ENCODE results near the gene NT5M. TPM values are rescaled to one million over a fixed set of nuclear protein-coding genes. Genes with fewer than 3 reads are reported as not detected.

NT5M gene
- polyA plus RNA-seq, 2 of the 4 experiments (the other 2 are of a cell fraction), result 5.3 to 5.9 TPM

DNA sequence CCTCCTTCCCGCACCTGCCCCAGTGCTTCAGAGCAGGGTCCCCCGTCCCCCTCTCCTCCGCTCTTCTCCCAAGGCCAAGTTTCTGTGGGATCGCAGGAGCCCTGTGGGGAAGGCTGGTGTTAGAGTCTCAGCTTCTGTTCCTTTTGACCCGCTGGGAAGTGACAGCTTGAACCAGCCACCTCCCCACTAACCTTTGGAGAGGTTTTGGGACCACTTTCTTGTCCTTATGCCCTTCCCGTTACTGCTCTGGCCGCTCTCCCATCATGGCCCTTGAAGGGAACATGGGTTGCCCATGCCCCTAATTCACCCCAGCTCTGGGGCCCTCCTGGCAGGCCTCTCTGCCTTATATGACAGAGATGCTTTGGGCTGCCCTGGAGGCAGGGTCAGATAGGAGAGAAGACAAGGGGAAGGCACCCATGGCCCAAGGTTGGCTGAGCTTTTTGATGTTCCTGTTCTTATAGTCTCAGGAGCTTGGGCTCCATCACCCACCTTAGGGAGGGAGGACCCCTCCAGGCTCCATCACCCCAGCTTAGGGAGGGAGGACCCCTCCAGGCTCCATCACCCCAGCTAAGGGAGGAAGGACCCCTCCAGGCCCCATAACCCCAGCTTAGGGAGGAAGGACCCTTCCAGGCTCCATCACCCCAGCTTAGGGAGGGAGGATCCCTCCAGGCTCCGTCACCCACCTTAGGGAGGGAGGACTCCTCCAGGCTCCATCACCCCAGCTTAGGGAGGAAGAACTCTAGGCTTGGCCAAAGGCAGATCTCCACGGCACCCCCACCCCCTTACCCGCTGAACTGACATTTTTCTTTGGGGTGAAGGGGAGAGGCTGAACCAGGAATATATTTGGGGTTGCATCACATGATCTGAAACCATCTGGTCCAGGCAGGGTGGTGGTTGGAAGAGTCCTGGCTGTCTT lies 45.0 kb downstream of the NT5M start (continued):
- TF ChIP-seq ATOH8 (CRISPR knock-in tag; IDR thresholded peaks at IDR 0.05; ENCODE audit: low read depth) (no peak), HOXA7 (CRISPR knock-in tag; IDR thresholded peaks at IDR 0.05) (no peak)

DNA sequence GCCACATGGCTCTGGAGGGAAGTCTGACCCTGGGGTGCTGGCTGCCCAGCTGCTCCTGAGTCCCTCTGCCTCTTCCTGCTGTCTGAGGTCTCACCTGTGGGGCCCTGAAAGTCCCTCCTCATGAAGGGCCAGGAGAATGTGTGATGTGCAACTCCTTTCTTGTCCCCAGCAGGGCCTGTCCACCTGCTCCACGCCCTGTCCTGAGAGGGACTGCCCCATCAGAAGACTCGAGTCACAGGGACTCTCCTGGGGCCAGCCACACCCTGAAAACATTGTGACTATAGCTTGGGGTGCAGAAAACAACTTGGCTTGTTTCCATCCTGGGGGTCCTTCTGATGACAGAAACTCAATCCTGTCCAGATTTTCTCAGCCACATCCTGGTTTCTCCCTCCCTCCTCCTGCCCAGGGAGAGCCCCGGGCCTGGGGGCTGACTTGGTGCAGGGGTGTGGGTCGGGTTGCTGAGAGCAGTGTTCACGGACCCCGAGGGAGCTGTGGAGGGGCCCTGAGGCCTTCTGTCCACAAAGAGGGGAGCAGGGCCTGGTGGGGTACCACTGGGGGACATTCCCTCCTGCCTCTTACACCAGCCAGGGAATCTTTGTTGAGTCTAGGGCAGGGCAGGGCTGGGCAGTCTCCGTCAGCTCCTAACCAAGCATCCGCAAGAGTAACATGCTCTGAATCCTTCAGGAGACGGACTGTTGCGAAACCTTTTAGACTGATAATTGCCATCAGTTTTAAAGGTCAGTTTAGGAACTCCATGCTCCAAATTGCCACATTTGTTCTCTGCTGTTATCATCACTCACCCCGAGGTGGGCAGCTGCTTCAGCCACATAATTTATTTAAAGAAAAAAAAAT lies 45.9 kb downstream of the NT5M start:
- ATAC-seq, result no peak
- FAIRE-seq, result no peak
- POLR2A ChIA-PET, result no interaction called here

DNA sequence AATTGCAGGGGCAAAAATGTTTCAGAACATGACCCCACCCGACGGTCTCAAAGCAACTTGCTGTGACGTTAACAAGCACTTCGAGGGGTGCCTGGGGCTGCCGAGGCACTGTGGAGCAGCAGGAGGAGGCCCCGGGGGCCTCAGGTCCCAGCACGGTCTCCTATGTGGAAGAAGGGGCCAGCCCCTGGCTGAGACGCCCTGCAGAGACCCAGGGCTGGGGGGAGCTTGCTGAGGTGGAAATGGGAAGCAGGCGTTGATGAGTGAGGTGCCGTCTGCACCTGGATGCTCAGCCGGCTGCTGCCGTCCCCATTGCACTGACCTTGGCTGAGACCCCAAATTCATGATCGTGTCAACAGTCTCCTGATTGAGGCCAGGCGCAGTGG lies 46.5 kb downstream of the NT5M start:
- WGBS (ENCODE audit: missing lambda C conversion rate), result 77% methylated on average over 14 of the region's 14 CpGs
- TF ChIP-seq SREBF2 (IDR thresholded peaks at IDR 0.05) (no peak), NFE2L2 (conservative IDR thresholded peaks at IDR 0.05; ENCODE audit: low read length) (no peak), USF2 (IDR thresholded peaks at IDR 0.05) (no peak), EHF (CRISPR knock-in tag; IDR thresholded peaks at IDR 0.05) (no peak), ZNF302 (CRISPR knock-in tag; IDR thresholded peaks at IDR 0.05) (no peak), ZFP36 (IDR thresholded peaks at IDR 0.05; ENCODE audit: borderline replicate concordance, partially characterized antibody) (no peak)
- FAIRE-seq (no peak), DNase-seq (ENCODE audit: low read depth in 1 of 2, low spot score in 1 of 2) (no peak), ATAC-seq (no peak)
- no peak overlapping the region for H3K4me3 ChIP-seq
- ChIA-PET POLR2A (interaction anchor here (0.7 kb wide), 1 partner anchor 147 kb away, joined by 3 read pairs; the partner anchor contains the start of gene RASD1), CTCF (interaction anchor here (0.5 to 18.2 kb wide), 11 partner anchors 14 to 782 kb away, joined by 3 to 365 read pairs (median 3); partner anchors contain the start of gene RASD1)
- no peak overlapping the region for H3K4me2 ChIP-seq
- 0 out of 3 replicates have a peak, but pooled peaks cover 4% of the 10 kb centered on the region for H3K4me1 ChIP-seq
- no peaks in the 10 kb centered on the region for H3K9me3 ChIP-seq
- 0 out of 6 replicates have a peak overlapping the region, but pooled peaks of 1 of the 2 experiments have one; percentile 2 for H3K27ac ChIP-seq

More for the DNA sequence above, 45.9 kb downstream of the NT5M start:
- Histone ChIP-seq H3K27ac (no peak overlapping the region), H3K4me2 (no peak overlapping the region), H3K4me1 (0 out of 3 replicates have a peak, but pooled peaks cover 4% of the 10 kb centered on the region), H3K9me3 (no peaks in the 10 kb centered on the region), H3K4me3 (no peak overlapping the region)
- TF ChIP-seq CEBPB (IDR thresholded peaks at IDR 0.05), result peak; percentile 57 to 82; a peak in 3 of 4 replicates
- no peak for TF ChIP-seq RAD21 (conservative IDR thresholded peaks at IDR 0.05 in 1 of 2, IDR thresholded peaks at IDR 0.05 in 1 of 2)
- DNase-seq (ENCODE audit: low read depth in 1 of 2, low spot score in 1 of 2), result no peak
- 46% methylated on average over 11 of the region's 11 CpGs for WGBS (ENCODE audit: missing lambda C conversion rate)
- CTCF ChIA-PET, result interaction anchor here (0.5 to 10.6 kb wide), 9 partner anchors 13 to 783 kb away, joined by 3 to 236 read pairs (median 3); partner anchors contain the start of gene RASD1

DNA sequence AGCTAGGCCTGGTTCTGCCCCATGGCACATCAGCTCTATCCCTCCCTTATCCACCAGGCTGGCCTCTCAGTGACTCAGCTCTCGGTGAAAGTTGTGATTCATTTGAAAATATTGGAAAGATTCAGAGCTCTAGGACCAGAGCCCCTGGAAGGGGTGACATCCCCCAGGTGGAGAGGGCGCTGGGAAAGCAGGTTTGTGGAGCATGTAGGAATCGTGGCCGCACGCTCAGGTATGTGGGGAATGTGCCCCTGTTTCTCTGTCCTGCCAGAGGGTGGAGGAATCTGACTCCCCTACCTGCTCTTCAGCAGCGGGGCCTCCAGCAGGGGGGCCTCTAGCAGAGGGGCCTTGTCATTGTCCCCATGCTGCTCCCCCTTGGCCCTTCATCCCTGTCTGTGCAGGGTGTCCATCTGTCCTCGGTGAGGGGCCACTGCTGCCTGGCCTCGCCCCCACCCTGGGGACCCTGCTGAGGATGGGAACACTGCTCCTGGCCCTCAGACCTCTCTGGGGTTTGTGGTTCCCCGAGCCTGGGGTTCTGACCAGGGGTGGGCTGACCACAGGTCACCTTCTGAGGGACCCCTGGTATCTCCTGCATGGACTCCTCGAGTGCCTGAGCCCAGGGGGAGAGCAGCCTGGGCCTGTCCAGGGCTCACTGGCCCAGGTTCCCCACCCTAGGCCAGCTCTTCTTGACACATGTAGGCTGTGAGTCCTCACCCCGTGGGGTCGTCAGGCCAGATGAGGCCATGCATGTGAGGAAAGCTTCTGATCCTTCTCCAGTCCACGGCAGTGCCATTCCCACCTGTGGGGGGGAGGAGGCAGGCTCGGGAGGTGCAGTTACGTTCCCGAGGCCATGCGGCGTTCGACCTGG lies 47.5 kb downstream of the NT5M start:
- DNase-seq (ENCODE audit: low read depth in 1 of 2, low spot score in 1 of 2) (peak in 1 of 2 experiments; percentile 55), FAIRE-seq (no peak), ATAC-seq (peak; percentile 31 to 40; a peak in 3 of 6 replicates)
- Histone ChIP-seq H3K9me3 (no peaks in the 10 kb centered on the region), H3K4me2 (no peak overlapping the region), H3K4me1 (0 out of 3 replicates have a peak, but pooled peaks cover 4% of the 10 kb centered on the region), H3K27ac (peak overlapping the region in 1 of 2 experiments; percentile 2; a peak in 1 of 6 replicates), H3K4me3 (no peak overlapping the region)
- 77% methylated on average over 18 of the region's 19 CpGs for WGBS (ENCODE audit: missing lambda C conversion rate)
- CTCF ChIA-PET, result interaction anchor here (0.7 to 18.2 kb wide), 7 partner anchors 15 to 322 kb away, joined by 3 to 365 read pairs (median 3); no protein-coding TSS in a partner anchor
- POLR2A ChIA-PET, result interaction anchor here (0.7 kb wide), 1 partner anchor 146 kb away, joined by 3 read pairs; the partner anchor contains the start of gene RASD1
- TF ChIP-seq, protein P1, sequence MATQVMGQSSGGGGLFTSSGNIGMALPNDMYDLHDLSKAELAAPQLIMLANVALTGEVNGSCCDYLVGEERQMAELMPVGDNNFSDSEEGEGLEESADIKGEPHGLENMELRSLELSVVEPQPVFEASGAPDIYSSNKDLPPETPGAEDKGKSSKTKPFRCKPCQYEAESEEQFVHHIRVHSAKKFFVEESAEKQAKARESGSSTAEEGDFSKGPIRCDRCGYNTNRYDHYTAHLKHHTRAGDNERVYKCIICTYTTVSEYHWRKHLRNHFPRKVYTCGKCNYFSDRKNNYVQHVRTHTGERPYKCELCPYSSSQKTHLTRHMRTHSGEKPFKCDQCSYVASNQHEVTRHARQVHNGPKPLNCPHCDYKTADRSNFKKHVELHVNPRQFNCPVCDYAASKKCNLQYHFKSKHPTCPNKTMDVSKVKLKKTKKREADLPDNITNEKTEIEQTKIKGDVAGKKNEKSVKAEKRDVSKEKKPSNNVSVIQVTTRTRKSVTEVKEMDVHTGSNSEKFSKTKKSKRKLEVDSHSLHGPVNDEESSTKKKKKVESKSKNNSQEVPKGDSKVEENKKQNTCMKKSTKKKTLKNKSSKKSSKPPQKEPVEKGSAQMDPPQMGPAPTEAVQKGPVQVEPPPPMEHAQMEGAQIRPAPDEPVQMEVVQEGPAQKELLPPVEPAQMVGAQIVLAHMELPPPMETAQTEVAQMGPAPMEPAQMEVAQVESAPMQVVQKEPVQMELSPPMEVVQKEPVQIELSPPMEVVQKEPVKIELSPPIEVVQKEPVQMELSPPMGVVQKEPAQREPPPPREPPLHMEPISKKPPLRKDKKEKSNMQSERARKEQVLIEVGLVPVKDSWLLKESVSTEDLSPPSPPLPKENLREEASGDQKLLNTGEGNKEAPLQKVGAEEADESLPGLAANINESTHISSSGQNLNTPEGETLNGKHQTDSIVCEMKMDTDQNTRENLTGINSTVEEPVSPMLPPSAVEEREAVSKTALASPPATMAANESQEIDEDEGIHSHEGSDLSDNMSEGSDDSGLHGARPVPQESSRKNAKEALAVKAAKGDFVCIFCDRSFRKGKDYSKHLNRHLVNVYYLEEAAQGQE (IDR thresholded peaks at IDR 0.05), result no peak
- TF ChIP-seq HDAC2 (IDR thresholded peaks at IDR 0.05) (no peak), RCOR1 (IDR thresholded peaks at IDR 0.05; ENCODE audit: low read depth, low read length) (no peak), HOXB13 (CRISPR knock-in tag; IDR thresholded peaks at IDR 0.05; ENCODE audit: low read depth) (no peak), EP300 (IDR thresholded peaks at IDR 0.05) (no peak), JUNB (IDR thresholded peaks at IDR 0.05) (no peak), USF2 (IDR thresholded peaks at IDR 0.05) (no peak), ZSCAN20 (CRISPR knock-in tag; IDR thresholded peaks at IDR 0.05) (no peak)
